Kidney glomerular epithelial cell (primary cell): ENCODE results near the gene ERCC5.

Experiments used
- DNase-seq: peaks from one replicate; lab custom pipeline; 2025; lab: John Stamatoyannopoulos, UW

ERCC5 gene

DNA sequence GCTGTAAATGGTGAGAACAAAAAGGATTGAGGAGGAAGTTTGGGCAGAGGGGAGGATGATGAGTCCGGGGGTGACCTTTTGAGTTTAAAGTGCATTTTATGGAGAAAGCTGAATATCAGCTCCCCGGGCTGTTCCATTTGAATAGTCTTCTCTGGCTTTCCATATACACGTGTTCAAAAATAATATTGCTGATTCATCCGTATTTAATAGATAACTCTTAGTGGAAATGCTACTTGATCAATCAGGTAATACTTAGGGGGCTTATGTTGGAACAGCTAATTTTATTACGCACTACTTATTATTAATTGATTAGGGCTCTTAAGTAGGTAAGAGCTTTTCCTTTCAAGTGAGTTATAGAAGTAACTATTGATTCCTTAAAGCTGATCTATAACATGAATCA lies 76.4 kb downstream of the ERCC5 start:
- no peak for DNase-seq
